GM12891 (cell line): ENCODE data around the gene C15orf62.

ENCODE experiments used
- POLR2A ChIP-seq: IDR thresholded peaks from 2 replicates; pipeline ENCODE4 v1.6.1; 2011; ENCODE audit warnings: low read depth, low read length, control low read depth
- POLR2AphosphoS5 ChIP-seq: IDR thresholded peaks from 2 replicates; pipeline ENCODE4 v1.6.1; 2011; ENCODE audit warnings: low read depth, low read length, control low read depth
- POU2F2 ChIP-seq: IDR thresholded peaks from 2 replicates; pipeline ENCODE4 v1.6.1; 2011; ENCODE audit warnings: low read depth, mild to moderate bottlenecking, control low read depth, low read length, moderate library complexity
- TAF1 ChIP-seq: IDR thresholded peaks from 2 replicates; pipeline ENCODE4 v1.6.1; 2011; ENCODE audit warnings: low read depth, low read length, control low read depth

GRCh38 chr15:40807888-40808461, 38.2 kb downstream of the C15orf62 start:
- TF ChIP-seq POLR2AphosphoS5 = no peak
- TF ChIP-seq POLR2A = no peak
- no peak for TF ChIP-seq POU2F2
- TF ChIP-seq TAF1 = no peak
